Hepatocyte (in vitro differentiated cells): ENCODE results near the gene SEMA5A. TPM values are rescaled to one million over a fixed set of nuclear protein-coding genes. Genes with fewer than 3 reads are reported as not detected.

Experiments
- DNase-seq: peaks from one replicate; pipeline ENCODE4 v3.0.0-alpha.2; 2016; ENCODE audit warnings: low spot score
- H2AFZ ChIP-seq: fragments of 200-600 bp; sonication (generic); 2 replicates; pipeline ENCODE4 v1.6.0; 2016; ENCODE audit warnings: antibody characterized with exemption, mild to moderate bottlenecking
- H3K27ac ChIP-seq: fragments of 200-600 bp; sonication (generic); 2 replicates; pipeline ENCODE4 v1.5.1; 2016; ENCODE audit warnings: mild to moderate bottlenecking
- H3K27me3 ChIP-seq: fragments of 200-600 bp; sonication (generic); 2 replicates; pipeline ENCODE4 v1.6.1; 2016
- H3K36me3 ChIP-seq: fragments of 200-600 bp; sonication (generic); replicated peaks from 2 replicates; pipeline ENCODE4 v1.5.1; 2016; ENCODE audit warnings: low read depth; ENCODE audit not compliant: insufficient read depth
- H3K4me1 ChIP-seq: fragments of 200-600 bp; sonication (generic); 2 replicates; pipeline ENCODE4 v1.5.1; 2016; ENCODE audit warnings: mild to moderate bottlenecking, moderate library complexity; ENCODE audit not compliant: insufficient read depth
- H3K4me2 ChIP-seq: fragments of 200-600 bp; sonication (generic); 2 replicates; pipeline ENCODE4 v1.6.0; 2016
- H3K4me3 ChIP-seq: fragments of 200-600 bp; sonication (generic); 2 replicates; pipeline ENCODE4 v1.5.1; 2016; ENCODE audit warnings: mild to moderate bottlenecking
- H3K79me2 ChIP-seq: fragments of 200-600 bp; sonication (generic); 2 replicates; pipeline ENCODE4 v1.6.0; 2017; ENCODE audit warnings: mild to moderate bottlenecking
- H3K9me2 ChIP-seq: fragments of 200-600 bp; sonication (generic); replicated peaks from 2 replicates; pipeline ENCODE4 v1.6.0; 2017; ENCODE audit warnings: mild to moderate bottlenecking; ENCODE audit not compliant: insufficient read depth
- H3K9me3 ChIP-seq: fragments of 200-600 bp; sonication (generic); 2 replicates; pipeline ENCODE4 v1.5.1; 2016; ENCODE audit warnings: low read depth, mild to moderate bottlenecking
- H4K20me1 ChIP-seq: fragments of 200-600 bp; sonication (generic); 2 replicates; pipeline ENCODE4 v1.6.0; 2016; ENCODE audit warnings: mild to moderate bottlenecking; ENCODE audit not compliant: insufficient read depth, poor library complexity, severe bottlenecking
- EZH2 ChIP-seq: fragments of 200-600 bp; sonication (generic); IDR thresholded peaks from 2 replicates; pipeline ENCODE4 v1.6.1; 2016; ENCODE audit warnings: antibody characterized with exemption, mild to moderate bottlenecking, borderline replicate concordance
- EZH2phosphoT487 ChIP-seq: fragments of 200-600 bp; sonication (generic); IDR thresholded peaks from one replicate; pipeline ENCODE4 v1.6.1; 2018; ENCODE audit warnings: antibody characterized with exemption, mild to moderate bottlenecking, low read depth, moderate library complexity; ENCODE audit not compliant: unreplicated experiment, severe bottlenecking
- WGBS: methylation state at CpG from one replicate; pipeline ENCODE4 v1.1.6; 2016; ENCODE audit warnings: low lambda C conversion rate; ENCODE audit errors: missing lambda C conversion rate; 5-methylcytosine and 5-hydroxymethylcytosine counted together
- polyA plus RNA-seq: library from polyadenylated mRNA; unstranded; fragments of >200 nt; fragmentation: Nextera tagmentation; extraction: Ambion mirVana; gene quantifications from 2 replicates; pipeline ENCODE4 v1.2.1, GENCODE V29; 2016
- total RNA-seq: library from RNA; depleted of rRNA; stranded (reverse); fragments of >200 nt; gene quantifications from 2 replicates; pipeline ENCODE4 v1.2.3, GENCODE V29; 2014
- TF ChIP-seq, protein P1 (sequence below): fragments of 200-600 bp; sonication (generic); IDR thresholded peaks from 2 replicates; pipeline ENCODE4 v1.5.1; 2016; ENCODE audit warnings: antibody characterized with exemption, mild to moderate bottlenecking; ENCODE audit not compliant: poor library complexity

The SEMA5A gene
- total and polyA plus RNA-seq, 2 experiments from 2014 or later = 10.7 to 21.7 TPM

DNA sequence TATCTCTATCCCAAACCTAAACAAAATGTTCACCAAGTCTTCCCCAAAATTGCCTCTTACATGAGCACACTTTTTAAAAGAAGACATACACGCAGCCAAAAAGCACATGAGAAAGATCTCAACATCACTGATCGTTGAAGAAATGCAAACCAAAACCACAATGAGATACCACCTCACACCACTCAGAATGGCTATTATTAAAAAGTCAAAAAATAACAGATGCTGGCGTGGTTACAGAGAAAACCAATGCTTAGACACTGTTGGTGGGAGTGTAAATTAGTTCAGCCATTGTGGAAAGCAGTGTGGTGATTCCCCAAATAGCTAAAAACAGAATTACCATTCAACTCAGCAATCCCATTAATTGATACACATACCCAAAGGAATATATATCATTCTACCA, 83.8 kb downstream of the SEMA5A start:
- no peaks in the 10 kb centered on the region for H3K36me3 ChIP-seq
- H3K27ac ChIP-seq = no peak overlapping the region
- H4K20me1 ChIP-seq = no peaks in the 10 kb centered on the region
- no peaks in the 10 kb centered on the region for H3K9me3 ChIP-seq
- H3K79me2 ChIP-seq = no peaks in the 10 kb centered on the region
- H3K9me2 ChIP-seq = no peaks in the 10 kb centered on the region
- no peaks in the 10 kb centered on the region for H3K27me3 ChIP-seq
- H2AFZ ChIP-seq = no peak overlapping the region
- WGBS = 95% methylated on average over 3 of the region's 3 CpGs
- no peaks in the 10 kb centered on the region for H3K4me1 ChIP-seq
- H3K4me3 ChIP-seq = no peak overlapping the region
- TF ChIP-seq, protein P1, sequence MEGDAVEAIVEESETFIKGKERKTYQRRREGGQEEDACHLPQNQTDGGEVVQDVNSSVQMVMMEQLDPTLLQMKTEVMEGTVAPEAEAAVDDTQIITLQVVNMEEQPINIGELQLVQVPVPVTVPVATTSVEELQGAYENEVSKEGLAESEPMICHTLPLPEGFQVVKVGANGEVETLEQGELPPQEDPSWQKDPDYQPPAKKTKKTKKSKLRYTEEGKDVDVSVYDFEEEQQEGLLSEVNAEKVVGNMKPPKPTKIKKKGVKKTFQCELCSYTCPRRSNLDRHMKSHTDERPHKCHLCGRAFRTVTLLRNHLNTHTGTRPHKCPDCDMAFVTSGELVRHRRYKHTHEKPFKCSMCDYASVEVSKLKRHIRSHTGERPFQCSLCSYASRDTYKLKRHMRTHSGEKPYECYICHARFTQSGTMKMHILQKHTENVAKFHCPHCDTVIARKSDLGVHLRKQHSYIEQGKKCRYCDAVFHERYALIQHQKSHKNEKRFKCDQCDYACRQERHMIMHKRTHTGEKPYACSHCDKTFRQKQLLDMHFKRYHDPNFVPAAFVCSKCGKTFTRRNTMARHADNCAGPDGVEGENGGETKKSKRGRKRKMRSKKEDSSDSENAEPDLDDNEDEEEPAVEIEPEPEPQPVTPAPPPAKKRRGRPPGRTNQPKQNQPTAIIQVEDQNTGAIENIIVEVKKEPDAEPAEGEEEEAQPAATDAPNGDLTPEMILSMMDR = no peak
- TF ChIP-seq EZH2phosphoT487 (no peak), EZH2 (no peak)
- no peak for DNase-seq
- no peak overlapping the region for H3K4me2 ChIP-seq

DNA sequence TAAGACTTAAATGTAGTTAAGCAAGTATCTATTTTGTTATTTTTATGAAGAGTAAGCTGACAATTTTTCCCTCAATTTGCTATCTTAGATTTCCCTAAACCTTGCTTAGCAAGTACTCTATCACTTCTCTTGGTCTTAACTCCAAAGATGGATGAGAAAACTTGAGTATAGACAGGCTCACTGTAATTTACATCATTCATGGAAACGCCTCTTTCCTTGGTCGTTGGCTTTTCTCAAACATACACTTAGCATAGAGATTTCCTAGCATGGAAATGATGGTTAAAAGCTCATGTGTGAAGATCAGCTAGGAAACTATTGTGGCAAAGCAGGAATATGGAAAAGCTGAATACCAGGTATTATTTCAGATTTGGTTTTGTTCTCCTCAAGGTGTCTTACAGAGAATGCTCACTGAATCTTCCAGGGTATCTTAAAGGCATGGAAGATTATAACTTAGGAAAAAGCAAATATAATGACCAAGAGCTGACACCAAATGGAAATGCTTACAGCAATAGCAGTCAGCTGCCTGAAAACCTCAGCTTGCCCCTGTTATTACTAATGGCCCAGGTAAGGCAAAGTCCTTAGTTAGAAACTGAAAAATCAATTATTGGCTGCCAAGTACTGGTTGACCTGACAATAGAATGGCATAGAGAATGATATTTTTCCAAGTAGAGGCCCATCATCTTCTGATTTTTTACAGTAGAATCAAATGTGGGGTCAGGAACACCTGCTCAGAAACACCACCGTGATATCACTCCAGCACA, 84.8 kb downstream of the SEMA5A start:
- TF ChIP-seq, protein P1 = no peak
- TF ChIP-seq EZH2 (no peak), EZH2phosphoT487 (no peak)
- no peak overlapping the region for H3K27ac ChIP-seq
- H3K27me3 ChIP-seq = no peaks in the 10 kb centered on the region
- H3K9me3 ChIP-seq = no peaks in the 10 kb centered on the region
- WGBS = 85% methylated on average over 3 of the region's 3 CpGs
- H4K20me1 ChIP-seq = no peaks in the 10 kb centered on the region
- no peak overlapping the region for H3K4me3 ChIP-seq
- no peak for DNase-seq
- peaks cover 3% of the 10 kb centered on the region for H3K4me1 ChIP-seq
- H3K4me2 ChIP-seq = no peak overlapping the region
- no peak overlapping the region for H2AFZ ChIP-seq
- no peaks in the 10 kb centered on the region for H3K9me2 ChIP-seq
- no peaks in the 10 kb centered on the region for H3K36me3 ChIP-seq
- no peaks in the 10 kb centered on the region for H3K79me2 ChIP-seq

DNA sequence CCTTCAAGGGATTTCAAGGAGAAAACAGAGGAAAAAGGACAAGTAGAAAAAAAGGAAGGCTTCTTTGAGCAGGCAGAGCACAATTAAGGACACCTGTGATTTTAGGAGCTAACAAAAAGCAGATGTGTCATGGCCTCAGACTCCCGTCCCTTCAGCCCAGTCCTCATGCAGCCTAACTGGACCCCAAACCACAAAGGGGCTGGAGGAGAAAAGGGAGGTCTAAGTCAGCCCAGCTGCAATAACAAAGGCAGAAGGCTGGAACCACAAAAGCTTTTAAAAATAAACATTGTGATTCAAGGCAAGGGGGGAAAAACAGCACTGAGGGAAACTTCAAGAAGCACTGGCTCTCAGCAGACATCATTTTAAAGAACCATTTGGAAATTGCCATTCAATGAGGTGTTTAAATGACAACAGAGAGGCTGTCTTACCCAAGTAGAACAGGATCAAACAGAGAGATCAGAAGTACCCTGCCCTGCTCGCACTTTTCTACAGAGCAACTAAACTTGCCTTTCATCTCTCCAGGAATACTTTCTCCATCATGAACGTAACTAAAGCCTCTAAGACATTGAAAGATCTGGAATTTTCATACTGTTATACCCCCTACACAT, 89.3 kb downstream of the SEMA5A start:
- TF ChIP-seq, protein P1 = no peak
- TF ChIP-seq EZH2phosphoT487 = no peak
- no peak for TF ChIP-seq EZH2
- H3K27me3 ChIP-seq = no peaks in the 10 kb centered on the region
- no peaks in the 10 kb centered on the region for H3K79me2 ChIP-seq
- no peak overlapping the region for H2AFZ ChIP-seq
- WGBS = 62% methylated on average over 3 of the region's 3 CpGs
- H3K9me3 ChIP-seq = peaks cover 6% of the 10 kb centered on the region
- H3K4me3 ChIP-seq = no peak overlapping the region
- H4K20me1 ChIP-seq = no peaks in the 10 kb centered on the region
- H3K4me2 ChIP-seq = peak overlapping the region; percentile 29
- H3K4me1 ChIP-seq = peaks cover 11% of the 10 kb centered on the region
- no peaks in the 10 kb centered on the region for H3K9me2 ChIP-seq
- H3K36me3 ChIP-seq = no peaks in the 10 kb centered on the region
- H3K27ac ChIP-seq = peak overlapping the region; percentile 76
- no peak for DNase-seq
